NCI-H187 (cell line): ENCODE measurements around the gene MEIS2.

Experiments used
- DNase-seq, 2 experiments: peaks; one replicate each; lab custom pipeline; 2025; lab: John Stamatoyannopoulos, UW

MEIS2 gene

DNA sequence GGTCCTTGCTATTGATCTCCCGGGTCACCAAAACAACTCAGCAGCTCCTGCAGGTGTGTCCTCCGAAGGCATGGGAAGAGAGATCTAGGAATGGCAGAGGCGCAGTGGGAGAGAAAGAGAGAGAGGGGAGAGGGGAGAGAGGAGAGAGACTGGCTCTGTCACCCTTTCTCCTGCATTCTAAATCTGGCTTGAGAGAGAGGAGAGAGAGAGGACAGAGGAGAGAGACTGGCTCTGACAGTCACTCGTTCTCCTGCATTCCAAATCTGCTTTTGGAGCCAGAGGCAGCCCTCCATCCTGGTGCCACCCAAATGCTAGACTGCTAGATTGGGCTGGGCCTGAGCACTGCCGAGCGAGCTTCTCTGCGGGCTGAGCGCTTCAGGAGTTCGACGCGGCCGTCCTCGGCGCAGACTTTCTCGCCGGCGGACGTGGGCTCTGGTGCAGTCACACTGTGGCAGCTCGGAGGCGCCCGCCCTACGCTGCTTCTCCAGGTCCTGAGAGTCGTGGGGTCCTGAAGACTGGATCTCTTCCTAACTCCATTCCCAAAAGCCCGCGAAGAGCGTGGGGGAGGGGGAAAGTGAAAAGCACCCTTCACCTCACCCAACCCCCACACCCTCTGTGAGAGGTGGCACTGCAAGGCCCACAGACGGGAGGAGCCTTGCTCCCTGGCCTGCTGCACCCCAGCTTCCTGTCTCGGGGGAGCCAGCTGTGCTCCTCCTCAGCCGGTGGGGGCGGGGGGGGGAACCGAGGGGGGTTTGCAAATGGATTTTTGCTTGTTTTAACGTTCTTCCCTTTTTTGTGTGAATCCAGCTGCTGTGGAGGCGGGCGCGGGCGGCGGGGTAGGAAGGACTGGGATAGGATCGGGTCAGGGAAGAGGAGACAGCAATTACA lies 222.3 kb downstream of the MEIS2 start:
- no peak for DNase-seq

DNA sequence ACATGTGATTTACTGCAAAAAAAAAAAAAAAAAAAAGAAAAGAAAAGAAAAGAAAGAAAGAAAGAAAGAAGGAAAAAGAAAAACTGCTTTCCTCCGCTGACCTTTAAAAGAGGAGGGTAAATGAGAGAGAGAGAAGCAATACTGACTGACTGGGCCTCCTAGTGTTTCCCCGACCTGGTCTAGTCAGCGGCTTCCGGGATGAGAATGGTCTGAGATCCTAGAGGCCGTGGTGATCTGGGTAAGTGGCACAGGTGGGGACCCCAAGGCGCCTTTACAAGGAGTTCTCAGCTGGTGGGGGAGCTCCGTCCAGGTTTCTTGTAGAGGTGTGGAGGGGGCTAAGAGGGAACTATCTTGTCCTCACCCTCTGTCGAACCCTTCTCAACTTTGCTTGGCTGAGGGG lies 223.1 kb downstream of the MEIS2 start:
- DNase-seq: no peak

DNA sequence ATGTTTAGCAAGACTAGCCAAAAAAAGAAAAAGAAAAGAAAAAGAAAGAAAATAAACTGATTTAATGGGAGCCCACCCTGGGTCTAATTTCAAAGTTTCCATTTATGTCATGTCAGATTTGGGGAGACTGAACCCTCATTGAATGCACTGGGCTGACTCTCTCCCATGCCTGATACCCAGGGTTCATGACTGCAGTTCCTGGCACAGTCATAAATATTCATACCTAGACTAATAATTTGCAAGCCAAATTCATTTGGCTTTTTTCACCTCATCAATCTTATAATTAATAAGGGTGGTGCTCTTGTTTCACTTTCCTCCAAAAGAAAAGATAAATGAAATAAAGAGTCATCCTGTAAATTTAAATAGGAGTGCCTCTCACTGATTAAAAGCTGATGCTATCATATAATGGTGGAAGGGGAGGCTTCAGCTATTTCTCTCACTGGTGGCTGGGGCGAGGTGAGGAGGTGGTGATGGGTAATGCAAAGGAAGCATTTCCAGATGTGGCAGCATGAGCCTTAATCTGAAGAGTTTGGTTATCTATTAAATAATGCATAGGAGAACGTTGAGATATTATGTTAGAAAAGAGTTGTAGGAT lies 224.5 kb downstream of the MEIS2 start:
- DNase-seq: no peak

DNA sequence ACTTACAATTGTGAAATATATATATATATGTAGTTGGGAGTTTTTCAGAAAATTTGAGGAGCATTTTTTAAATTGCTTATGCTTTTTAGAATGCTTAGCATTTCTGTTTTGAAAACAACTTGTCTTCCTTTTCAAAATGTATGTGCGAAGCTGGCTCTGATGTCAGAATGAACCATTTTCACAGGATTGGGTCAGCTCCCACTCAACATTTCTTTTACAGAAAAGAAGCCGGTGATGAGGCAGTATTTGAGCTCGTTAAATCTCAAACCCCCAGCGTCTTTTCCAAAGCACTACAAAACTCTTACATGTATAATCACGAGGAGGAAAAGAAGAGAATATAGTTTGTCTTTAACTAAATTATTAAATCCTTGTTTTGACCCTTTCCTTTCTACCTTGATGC lies 225.4 kb downstream of the MEIS2 start:
- no peak for DNase-seq

DNA sequence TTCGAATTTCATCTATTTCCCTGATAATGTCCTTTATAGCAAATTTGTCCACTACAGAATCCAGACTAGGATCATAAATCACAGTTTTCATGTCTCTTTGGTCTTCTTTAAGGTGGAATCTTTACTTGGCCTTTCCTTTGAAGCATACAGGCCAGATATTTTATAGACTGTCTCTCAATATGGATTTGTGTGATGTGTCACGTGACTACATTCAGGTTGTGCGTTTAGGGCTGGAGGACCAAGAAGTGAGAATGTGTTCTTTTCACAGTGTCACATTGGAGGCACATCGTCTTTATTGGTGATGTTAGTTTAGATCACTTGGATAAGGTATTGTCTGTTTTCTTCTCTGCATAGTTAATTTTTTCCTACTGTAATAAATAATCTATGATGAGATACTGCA lies 232.9 kb downstream of the MEIS2 start:
- DNase-seq: no peak

DNA sequence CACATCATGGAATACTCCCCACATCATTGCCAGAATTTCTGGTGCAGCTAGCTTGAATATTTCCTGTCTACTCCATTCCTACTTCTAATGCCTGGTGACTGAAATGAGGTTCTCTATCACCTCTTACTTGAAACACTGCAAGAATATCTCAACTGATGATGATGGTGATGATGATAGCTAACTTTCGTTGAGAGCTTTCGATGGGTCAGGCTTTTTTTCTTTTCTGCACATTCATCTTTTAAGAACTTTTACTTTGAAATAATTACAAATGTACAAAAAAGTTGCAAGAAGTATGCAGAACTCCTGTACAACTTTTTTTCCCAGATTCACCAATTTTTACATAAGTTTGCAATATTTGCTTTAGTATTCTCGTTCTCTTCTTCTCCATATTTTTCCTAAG lies 233.5 kb downstream of the MEIS2 start:
- DNase-seq: no peak

DNA sequence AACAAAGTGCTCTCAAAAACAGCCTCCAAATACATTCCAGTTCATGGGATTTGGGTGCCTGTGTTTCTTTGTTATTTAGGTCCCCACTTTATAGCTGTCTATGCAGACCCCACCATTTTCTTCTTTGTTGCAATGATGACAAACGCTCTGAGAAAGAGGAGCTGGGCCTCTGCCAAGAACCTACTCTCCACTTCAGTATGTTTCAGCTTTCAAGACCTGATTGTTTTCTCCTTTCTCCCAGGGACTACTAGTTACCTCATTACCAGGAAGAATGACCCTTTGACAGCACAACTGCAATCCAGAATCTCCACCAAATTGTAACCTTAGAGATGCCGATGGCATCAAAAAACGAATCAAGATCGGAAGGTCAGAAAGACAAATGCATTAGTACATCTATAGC lies 236.8 kb downstream of the MEIS2 start:
- DNase-seq: no peak

DNA sequence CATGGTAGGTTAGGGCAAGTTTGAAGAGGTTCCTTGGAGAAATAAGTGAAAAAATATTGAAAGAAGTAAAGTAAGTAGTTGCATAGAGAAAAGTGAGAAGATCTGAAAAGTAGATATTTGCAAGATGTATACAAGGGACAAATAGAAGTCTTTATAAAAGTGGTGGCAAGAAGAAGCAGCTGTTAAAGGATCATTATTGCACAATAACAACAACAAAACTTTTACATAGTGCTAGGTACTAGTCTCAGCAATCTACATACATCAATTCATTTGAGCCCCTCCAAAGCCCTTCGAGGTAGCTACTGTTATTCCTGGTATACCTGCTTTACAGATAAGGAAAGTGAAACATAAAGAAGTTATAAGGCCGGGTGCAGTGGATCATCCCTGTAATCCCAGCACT lies 239.6 kb downstream of the MEIS2 start:
- DNase-seq: no peak

DNA sequence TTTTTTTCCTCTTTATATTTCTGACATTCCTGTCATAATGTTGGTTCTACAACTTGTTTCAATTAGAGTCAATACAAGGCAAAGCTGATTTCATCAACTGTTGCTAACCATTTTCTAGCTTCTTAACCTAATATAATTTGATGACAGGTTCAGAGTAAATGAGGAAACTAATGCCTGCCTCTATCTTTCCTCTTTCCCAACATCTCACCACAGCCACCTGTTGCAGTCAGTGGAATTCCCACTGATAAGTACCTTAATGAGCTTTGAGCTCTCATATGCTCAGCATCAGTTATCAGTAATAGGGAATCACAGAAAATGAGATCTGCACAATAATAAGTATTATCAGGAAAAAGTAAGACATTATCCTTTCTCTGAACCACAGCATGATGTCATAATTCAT lies 241.9 kb downstream of the MEIS2 start:
- no peak for DNase-seq

DNA sequence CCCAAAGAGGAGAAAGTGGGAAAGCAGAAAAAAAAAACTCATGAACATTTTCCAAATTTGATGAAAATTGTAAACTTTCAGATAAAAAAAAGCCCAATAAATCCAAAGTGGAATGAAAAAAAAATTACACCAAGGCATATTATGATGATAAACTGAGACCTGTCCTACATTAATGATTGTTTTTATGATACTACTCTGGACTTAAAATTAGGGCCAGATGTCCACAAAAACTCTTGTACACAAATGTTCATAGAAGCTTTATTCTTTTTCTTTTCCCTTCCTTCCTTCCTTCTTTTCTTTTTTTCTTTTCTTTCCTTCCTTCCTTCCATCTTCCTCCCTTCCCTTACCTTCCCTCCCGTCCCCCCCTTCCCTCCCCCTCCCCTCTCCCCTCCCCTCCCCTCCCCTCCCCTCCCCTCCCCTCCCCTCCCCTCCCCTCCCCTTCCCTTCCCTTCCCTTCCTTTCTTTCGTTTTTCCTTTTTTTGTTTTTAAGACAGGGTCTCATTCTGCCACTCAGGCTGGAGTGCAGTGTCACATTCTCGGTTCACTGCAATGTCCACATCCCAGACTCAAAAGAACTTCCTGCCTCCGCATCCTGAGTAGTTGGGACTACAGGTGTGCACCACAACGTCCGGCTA lies 243.9 kb downstream of the MEIS2 start:
- no peak for DNase-seq

DNA sequence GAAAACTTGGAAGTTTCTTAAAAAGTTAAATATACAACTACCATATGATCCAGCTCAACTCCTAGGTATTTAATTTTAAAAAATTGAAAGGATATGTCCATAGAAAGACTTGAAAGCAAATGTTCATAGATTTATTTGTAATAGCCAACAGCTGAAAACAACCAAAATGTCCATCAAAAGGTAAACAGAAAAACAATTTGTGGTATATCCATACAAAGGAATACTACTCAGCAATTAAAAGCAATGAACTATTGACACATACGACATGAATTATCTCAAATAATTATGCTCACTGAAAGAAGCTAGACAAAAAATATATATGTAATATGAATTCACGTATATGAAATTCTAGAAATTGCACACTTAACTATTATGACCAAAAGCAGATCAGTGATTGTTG lies 249.5 kb downstream of the MEIS2 start:
- DNase-seq: no peak

DNA sequence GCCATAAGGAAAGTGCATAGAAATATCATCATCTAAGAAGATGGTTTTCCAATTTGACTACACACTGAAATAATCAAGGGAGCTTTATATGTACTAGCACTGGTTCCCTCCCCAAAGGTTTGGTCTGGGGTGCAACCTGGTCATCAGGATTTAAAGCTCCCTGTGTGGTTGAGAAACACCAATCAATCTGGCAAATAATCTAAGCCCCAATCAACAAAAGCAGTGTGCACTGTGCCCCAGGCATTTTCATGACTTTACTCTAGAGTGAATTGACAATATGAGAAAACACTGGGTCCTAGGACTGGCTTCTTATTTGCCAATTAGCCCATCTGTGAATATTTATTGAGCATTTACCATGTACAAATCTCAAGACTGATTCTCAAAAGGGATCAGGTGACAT lies 255.1 kb downstream of the MEIS2 start:
- DNase-seq: no peak

DNA sequence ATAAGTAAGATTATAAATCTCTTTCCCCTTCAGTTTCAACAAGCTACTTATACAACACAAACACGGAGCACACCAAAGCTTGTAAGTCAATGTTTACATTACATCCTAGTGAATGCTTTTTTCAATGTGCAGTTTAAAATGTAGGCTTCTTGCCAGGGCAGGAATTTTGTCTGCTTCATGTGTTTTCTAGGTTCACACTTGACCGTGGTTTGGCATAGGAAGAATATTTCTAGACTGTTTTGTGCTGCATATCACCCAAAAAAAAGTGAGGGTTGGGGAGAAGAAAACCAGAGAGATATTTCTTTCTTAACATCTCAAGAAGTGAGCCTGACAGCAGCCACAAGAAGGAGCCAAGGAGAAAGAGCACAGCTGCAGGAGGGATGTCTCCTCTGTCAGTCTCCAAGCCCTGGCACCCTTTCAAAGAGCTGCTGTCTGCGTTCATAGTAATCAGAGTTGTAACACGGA lies 255.8 kb downstream of the MEIS2 start:
- DNase-seq: no peak

DNA sequence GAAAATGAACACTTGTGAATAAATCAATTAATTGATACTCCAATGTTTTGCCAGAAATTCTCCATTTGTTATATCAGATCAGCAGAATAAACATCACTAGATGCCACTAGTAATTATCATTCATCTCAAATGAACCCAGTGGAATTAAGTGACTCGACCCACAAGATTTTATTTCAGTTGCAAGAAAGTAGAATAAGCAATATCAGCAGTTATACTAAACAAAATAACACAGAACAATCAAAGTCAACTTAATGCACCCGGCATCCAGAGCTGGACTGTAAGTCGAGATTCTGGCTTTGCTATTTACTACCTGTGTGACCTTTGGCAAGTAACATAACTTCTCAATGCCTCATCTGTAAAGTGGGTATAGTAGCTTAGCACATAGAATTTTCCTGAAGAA lies 256.5 kb downstream of the MEIS2 start:
- DNase-seq: no peak

DNA sequence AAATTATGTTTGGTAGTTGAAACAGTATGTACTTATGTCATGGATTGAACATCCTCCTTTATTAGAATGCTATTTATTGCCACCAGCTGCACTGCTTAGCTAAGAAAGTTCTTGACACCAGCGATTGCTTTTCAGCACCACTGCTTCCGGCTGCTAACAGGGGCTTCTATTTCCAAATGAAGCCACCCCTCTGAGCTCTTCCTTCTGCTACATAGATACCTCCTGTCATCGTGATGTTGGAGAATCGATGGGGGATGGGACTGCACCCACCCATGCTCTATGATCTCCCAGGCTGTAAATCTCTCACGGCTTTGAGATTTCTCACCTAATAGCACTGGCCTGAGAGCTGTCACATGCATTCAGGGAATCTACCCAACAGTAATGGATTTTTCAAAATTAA lies 259.2 kb downstream of the MEIS2 start:
- DNase-seq: no peak
